H1 (cell line): ENCODE data around the gene CISTR. TPM values are rescaled to one million over a fixed set of nuclear protein-coding genes. Genes with fewer than 3 reads are reported as not detected.

Experiments
- CHD2 ChIP-seq: IDR thresholded peaks from 2 replicates; pipeline ENCODE4 v1.6.1; 2012; ENCODE audit warnings: low read length, improper control_type of control experiment
- TBP ChIP-seq: IDR thresholded peaks from 2 replicates; pipeline ENCODE4 v1.6.1; 2011; ENCODE audit warnings: low read depth, low read length, improper control_type of control experiment
- polyA plus RNA-seq, 7 experiments: library from polyadenylated mRNA; depleted of rRNA in 3 of 7; stranded (reverse) in 5 of 7; unstranded in 2 of 7; fragments of >200 nt in 5 of 7; fragments of 200-250 nt in 2 of 7; gene quantifications; 1 replicate in 5 of 7; 2 replicates in 1 of 7; 4 replicates in 1 of 7; pipeline versions ENCODE4 v1.2.1 to v1.2.3, GENCODE V29; 2011 to 2013; ENCODE audit warnings: missing spikeins in 2 of 7, mixed read lengths in 2 of 7
- total RNA-seq: library from RNA; stranded (reverse); fragmentation: NEBNext Ultra II Directional; extraction: Animal tissue kit (Norgen Biotek cat#: 25700); gene quantifications from 2 replicates; pipeline ENCODE4 v1.2.1, GENCODE V29; 2021

CISTR gene
- total and polyA plus RNA-seq, 2 of the 8 experiments (the other 6 are each of a cell fraction or from before 2014, with no cell fraction given), result not detected

GRCh38 chr12:53729644-53730043, 22.1 kb downstream of the CISTR start (continued):
- no peak for TF ChIP-seq CHD2
- no peak for TF ChIP-seq TBP
- TF ChIP-seq, all 59 proteins: peak for 0
